ENCODE results near the gene ZP1. TPM values are rescaled to one million over a fixed set of nuclear protein-coding genes. Genes with fewer than 3 reads are reported as not detected.
A peak's percentile ranks its signal among the peaks of the same experiment; 100 is the strongest.

Gene ZP1
- total RNA-seq, 3 donors from 2014 or later: 0.23 to 0.41 TPM; not detected in 1

GRCh38 chr11:60887556-60887955 is 20.2 kb downstream of the ZP1 start:
- Histone ChIP-seq H3K4me1 (ENCODE audit: low read depth) (no peaks in the 10 kb centered on the region), H3K36me3 (ENCODE audit: low read depth) (no peaks in the 10 kb centered on the region), H3K4me3 (no peak overlapping the region), H3K9me3 (no peaks in the 10 kb centered on the region)
- peak; percentile 91 for ATAC-seq
- intact Hi-C loops (cut with DNase I, micrococcal nuclease): loop anchor here in 1 of 2 donors (5.0 kb wide), 1 partner anchor 55 kb away; no protein-coding TSS in a partner anchor
- peak in 2 of 3 donors; percentile 67 to 81 for DNase-seq
- peak; percentile 19 for TF ChIP-seq CTCF (IDR thresholded peaks at IDR 0.05)

- H3K9me3 ChIP-seq: no peaks in the 10 kb centered on the region
- intact Hi-C loops (cut with DNase I, micrococcal nuclease): loop anchor here in 1 of 2 donors (5.0 kb wide), 1 partner anchor 58 kb away; no protein-coding TSS in a partner anchor
- H3K4me1 ChIP-seq (ENCODE audit: low read depth): no peaks in the 10 kb centered on the region
- DNase-seq: no peak
- no peak overlapping the region for H3K4me3 ChIP-seq
- TF ChIP-seq CTCF (IDR thresholded peaks at IDR 0.05): no peak
- ATAC-seq: peak; percentile 44
- H3K36me3 ChIP-seq (ENCODE audit: low read depth): no peaks in the 10 kb centered on the region
Observed at GRCh38 chr11:60889869-60890311, 22.5 kb downstream of the ZP1 start.

- TF ChIP-seq CTCF (IDR thresholded peaks at IDR 0.05): no peak
- Histone ChIP-seq H3K9me3 (no peaks in the 10 kb centered on the region), H3K4me1 (ENCODE audit: low read depth) (no peaks in the 10 kb centered on the region), H3K36me3 (ENCODE audit: low read depth) (no peaks in the 10 kb centered on the region), H3K4me3 (no peak overlapping the region)
- DNase-seq: no peak
- intact Hi-C loops (cut with DNase I, micrococcal nuclease): no loop called here
- no peak for ATAC-seq
Observed at GRCh38 chr11:60890696-60891095, 23.4 kb downstream of the ZP1 start.

- no peak overlapping the region for H3K4me3 ChIP-seq
- no peak for ATAC-seq
- DNase-seq: no peak
- no peaks in the 10 kb centered on the region for H3K9me3 ChIP-seq
- H3K4me1 ChIP-seq (ENCODE audit: low read depth): no peaks in the 10 kb centered on the region
- no peaks in the 10 kb centered on the region for H3K36me3 ChIP-seq (ENCODE audit: low read depth)
- intact Hi-C loops (cut with DNase I, micrococcal nuclease): no loop called here
- TF ChIP-seq CTCF (IDR thresholded peaks at IDR 0.05): no peak
Observed at GRCh38 chr11:60891103-60891741, 23.9 kb downstream of the ZP1 start.

GRCh38 chr11:60895687-60896086 is 28.3 kb downstream of the ZP1 start:
- H3K4me3 ChIP-seq: no peak overlapping the region
- no peak for TF ChIP-seq CTCF (IDR thresholded peaks at IDR 0.05)
- intact Hi-C loops (cut with DNase I, micrococcal nuclease): loop anchor here in 1 of 2 donors (5.0 kb wide), 1 partner anchor 68 kb away; no protein-coding TSS in a partner anchor
- H3K36me3 ChIP-seq (ENCODE audit: low read depth): peaks cover 24% of the 10 kb centered on the region
- no peaks in the 10 kb centered on the region for H3K4me1 ChIP-seq (ENCODE audit: low read depth)
- peak; percentile 80 for ATAC-seq
- DNase-seq: peak in 1 of 3 donors; percentile 70
- H3K9me3 ChIP-seq: no peaks in the 10 kb centered on the region

Data from mucosa of descending colon (tissue), 3 donors.